HepG2 (cell line): ENCODE data around the gene FEV. TPM values are rescaled to one million over a fixed set of nuclear protein-coding genes. Genes with fewer than 3 reads are reported as not detected.

Experiments used
- ATAC-seq: fragments of 200-7000 bp; cut with Tn5 transposase; 3 replicates; pipeline ENCODE4 v1.9.1; 2020; ENCODE audit warnings: mild to moderate bottlenecking, moderate library complexity
- BruUV-seq: library from RNA; stranded (reverse); fragments of 400-500 nt; replicated peaks from 2 replicates; lab custom pipeline; 2021; lab: Mats Ljungman, UMichigan
- CTCF ChIA-PET: fragments of 300-600 bp; formaldehyde crosslinking; extraction: SDS; loops from one replicate; lab custom pipeline; 2021; ENCODE audit warnings: low total read pairs, inconsistent platforms, low intra/inter-chr PET ratio; lab: Yijun Ruan, JAX
- POLR2A ChIA-PET: fragments of 350-600 bp; sonication (Branson Sonifier 250); formaldehyde crosslinking; loops from one replicate; lab custom pipeline; 2020; ENCODE audit warnings: antibody characterized with exemption, inconsistent platforms; lab: Yijun Ruan, JAX
- DNase-seq: peaks from one replicate; pipeline ENCODE4 v3.0.0-alpha.2; 2015; ENCODE audit warnings: low spot score
- FAIRE-seq: peaks from 3 replicates; lab custom pipeline; 2011; peaks lifted over from hg19 to GRCh38; lab: Jason Lieb, UNC
- H2AFZ ChIP-seq: one replicate; pipeline ENCODE4 v1.6.1; 2011; ENCODE audit warnings: low read length, inconsistent platforms
- H3K27ac ChIP-seq: fragments of 300-600 bp; 3 replicates; pipeline ENCODE4 v1.8.0; 2011; ENCODE audit warnings: mixed run types, mild to moderate bottlenecking, mixed read lengths, low read length, inconsistent platforms; ENCODE audit not compliant: insufficient read depth; ENCODE audit errors: extremely low read length
- H3K27me3 ChIP-seq, 2 experiments: fragments of 200-600 bp in 1 of 2; 2 replicates in 1 of 2; 3 replicates in 1 of 2; pipeline versions ENCODE4 v1.6.0 to v1.8.0; 2011; ENCODE audit warnings: low read length in 2 of 2, mild to moderate bottlenecking in 2 of 2, moderate library complexity in 2 of 2, inconsistent platforms in 1 of 2; ENCODE audit not compliant: insufficient read depth in 2 of 2, control insufficient read depth in 1 of 2
- H3K36me3 ChIP-seq, 2 experiments: fragments of 200-600 bp in 1 of 2; replicated peaks in 1 of 2; 2 replicates in 1 of 2; 3 replicates in 1 of 2; pipeline versions ENCODE4 v1.5.1 to v1.8.0; 2011; ENCODE audit warnings: low read length in 2 of 2, inconsistent platforms in 1 of 2; ENCODE audit not compliant: insufficient read depth in 2 of 2, control insufficient read depth in 1 of 2
- H3K4me1 ChIP-seq: 2 replicates; pipeline ENCODE4 v1.5.1; 2012; ENCODE audit warnings: low read length, inconsistent platforms; ENCODE audit not compliant: insufficient read depth
- H3K4me2 ChIP-seq: 2 replicates; pipeline ENCODE4 v1.6.0; 2011; ENCODE audit warnings: low read depth, low read length, inconsistent platforms
- H3K4me3 ChIP-seq, 3 experiments: fragments of 200-600 bp in 1 of 3; sonication (generic), shearing (Covaris generic) in 1 of 3; replicated peaks in 1 of 3; 2 replicates each; pipeline ENCODE4 v1.5.1; 2011 to 2016; ENCODE audit warnings: low read length in 3 of 3, inconsistent platforms in 2 of 3, low read depth in 2 of 3, mild to moderate bottlenecking in 2 of 3, control low read depth in 1 of 3, mixed read lengths in 1 of 3; ENCODE audit not compliant: insufficient read depth in 1 of 3
- H3K79me2 ChIP-seq: one replicate; pipeline ENCODE4 v1.6.1; 2011; ENCODE audit warnings: low read length, inconsistent platforms; ENCODE audit not compliant: insufficient read depth
- H3K9ac ChIP-seq: 2 replicates; pipeline ENCODE4 v1.6.0; 2011; ENCODE audit warnings: mild to moderate bottlenecking, low read depth, low read length, inconsistent platforms; ENCODE audit not compliant: insufficient read depth
- H3K9me3 ChIP-seq: 2 replicates; pipeline ENCODE4 v1.5.1; 2012; ENCODE audit warnings: mild to moderate bottlenecking, low read length
- H4K20me1 ChIP-seq: 2 replicates; pipeline ENCODE4 v1.6.0; 2011; ENCODE audit warnings: inconsistent platforms, mild to moderate bottlenecking, low read length, moderate library complexity; ENCODE audit not compliant: insufficient read depth
- IKZF4 ChIP-seq: sonication (generic); formaldehyde crosslinking; IDR thresholded peaks from 2 replicates; pipeline ENCODE4 v1.5.1; 2020; ENCODE audit warnings: borderline replicate concordance, mild to moderate bottlenecking, low read depth, missing genetic modification reagents; ENCODE audit errors: not compliant biosample characterization
- MEF2D ChIP-seq: sonication (generic); formaldehyde crosslinking; IDR thresholded peaks from 2 replicates; pipeline ENCODE4 v1.5.1; 2020; ENCODE audit warnings: mild to moderate bottlenecking, missing genetic modification reagents
- RNF2 ChIP-seq: fragments of 450-650 bp; conservative IDR thresholded peaks from 2 replicates; pipeline ENCODE4 v1.6.1; 2016; ENCODE audit warnings: low read depth
- ZNF383 ChIP-seq: sonication (generic); formaldehyde crosslinking; IDR thresholded peaks from 2 replicates; pipeline ENCODE4 v1.4.0; 2020; ENCODE audit warnings: missing genetic modification reagents, mild to moderate bottlenecking, borderline replicate concordance
- ZNF501 ChIP-seq: sonication (generic); formaldehyde crosslinking; IDR thresholded peaks from 2 replicates; pipeline ENCODE4 v1.5.1; 2020; ENCODE audit warnings: mild to moderate bottlenecking, moderate library complexity, missing genetic modification reagents
- ZNF558 ChIP-seq: sonication (generic); formaldehyde crosslinking; IDR thresholded peaks from 2 replicates; pipeline ENCODE4 v1.9.0; 2022; ENCODE audit warnings: mild to moderate bottlenecking, missing genetic modification reagents, borderline replicate concordance
- ZNF564 ChIP-seq: sonication (generic); formaldehyde crosslinking; IDR thresholded peaks from 2 replicates; pipeline ENCODE4 v1.8.1; 2023; ENCODE audit warnings: mild to moderate bottlenecking, missing genetic modification reagents
- WGBS: methylation state at CpG from one replicate; pipeline ENCODE4 v1.1.6; 2017; ENCODE audit warnings: low lambda C conversion rate; 5-methylcytosine and 5-hydroxymethylcytosine counted together
- in situ Hi-C: cut with HindIII; loops from 2 replicates; pipeline ENCODE4 v1.10.0; 2017; ENCODE audit warnings: low pct_unique_long_range_greater_than_20kb; ENCODE audit not compliant: extremely low pct_ligation_motif_present
- intact Hi-C: fragments of 100-400 bp; cut with micrococcal nuclease; formaldehyde crosslinking; loops from one replicate; pipeline ENCODE4 v1.10.0; 2022; ENCODE audit not compliant: unreplicated experiment
- polyA plus RNA-seq, 8 experiments: library from polyadenylated mRNA; depleted of rRNA in 3 of 8; stranded (reverse) in 7 of 8; unstranded in 1 of 8; fragments of >200 nt; fragmentation: Illumina TruSeq in 4 of 8; extraction: Trizol in 4 of 8; gene quantifications; 2 replicates each; pipeline versions ENCODE4 v1.2.1 to v1.2.3, GENCODE V29; 2011 to 2016; ENCODE audit warnings: low read depth in 4 of 8, missing spikeins in 1 of 8, mixed read lengths in 1 of 8; ENCODE audit not compliant: insufficient read depth in 1 of 8
- total RNA-seq, 5 experiments: library from RNA; depleted of rRNA; stranded (reverse); fragments of >200 nt; fragmentation: Illumina TruSeq; extraction: Trizol; gene quantifications; 2 replicates each; pipeline ENCODE4 v1.2.3, GENCODE V29; 2016; ENCODE audit warnings: low read depth in 1 of 5
- TF ChIP-seq, protein P1 (sequence below): sonication (generic); formaldehyde crosslinking; IDR thresholded peaks from 2 replicates; pipeline ENCODE4 v1.4.0; 2020; ENCODE audit warnings: mild to moderate bottlenecking, missing genetic modification reagents
- TF ChIP-seq, protein P2 (sequence below): IDR thresholded peaks from 2 replicates; pipeline ENCODE4 v1.6.1; 2016; ENCODE audit warnings: missing compliant biosample characterization, missing genetic modification reagents, borderline replicate concordance
- TF ChIP-seq, protein P3 (sequence below): sonication (generic); formaldehyde crosslinking; IDR thresholded peaks from 2 replicates; pipeline ENCODE4 v1.5.0; 2020; ENCODE audit warnings: missing genetic modification reagents
- TF ChIP-seq, protein P4 (sequence below): sonication (generic); formaldehyde crosslinking; IDR thresholded peaks from 2 replicates; pipeline ENCODE4 v1.4.0; 2020; ENCODE audit warnings: missing genetic modification reagents
- TF ChIP-seq, protein P5 (sequence below): sonication (generic); formaldehyde crosslinking; IDR thresholded peaks from 2 replicates; pipeline ENCODE4 v1.8.1; 2022; ENCODE audit warnings: mild to moderate bottlenecking, missing genetic modification reagents

The FEV gene
- total and polyA plus RNA-seq, 2 of the 13 experiments (the other 11 are each of a cell fraction or from before 2014, with no cell fraction given): not detected

DNA sequence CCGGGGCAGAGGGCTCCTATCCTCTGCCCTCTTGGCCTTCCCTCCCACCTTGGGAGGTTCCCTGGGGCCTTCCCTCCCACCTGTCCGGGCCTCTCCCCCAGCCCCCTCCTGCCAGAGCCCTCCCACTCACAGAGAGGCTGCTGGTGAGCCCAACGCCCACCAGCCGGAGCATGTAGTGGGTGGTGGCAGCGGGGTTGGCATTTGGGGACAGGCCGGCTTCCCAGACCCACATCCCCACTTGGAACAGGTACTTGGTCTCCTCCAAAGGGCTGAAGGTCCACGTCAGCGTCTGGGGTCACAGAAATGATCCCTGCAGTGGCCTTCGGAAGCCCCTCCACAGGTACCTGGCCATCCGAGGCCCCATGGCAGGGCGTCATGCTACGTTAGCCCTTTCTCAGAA is 37.1 kb upstream of the FEV start:
- H3K4me3 ChIP-seq: no peak overlapping the region
- no peak for ATAC-seq
- POLR2A ChIA-PET: no interaction called here
- no peaks in the 10 kb centered on the region for H3K36me3 ChIP-seq
- H3K27ac ChIP-seq: no peak overlapping the region
- in situ Hi-C loops: no loop called here
- no peak overlapping the region for H3K4me2 ChIP-seq
- no peak overlapping the region for H3K9ac ChIP-seq
- H4K20me1 ChIP-seq: peaks cover 16% of the 10 kb centered on the region; the same call in 1 of the 2 replicates
- BruUV-seq: no TSS peak
- H3K9me3 ChIP-seq: no peaks in the 10 kb centered on the region
- WGBS: 24% methylated on average over 9 of the region's 12 CpGs
- no peak overlapping the region for H2AFZ ChIP-seq
- intact Hi-C loops: no loop called here
- CTCF ChIA-PET: no interaction called here
- DNase-seq: no peak
- TF ChIP-seq MEF2D (no peak), ZNF558 (CRISPR knock-in tag) (no peak), RNF2 (no peak), ZNF501 (CRISPR knock-in tag) (no peak), ZNF383 (CRISPR knock-in tag) (no peak), ZNF564 (CRISPR knock-in tag) (no peak), IKZF4 (CRISPR knock-in tag) (no peak)
- TF ChIP-seq, protein P1, sequence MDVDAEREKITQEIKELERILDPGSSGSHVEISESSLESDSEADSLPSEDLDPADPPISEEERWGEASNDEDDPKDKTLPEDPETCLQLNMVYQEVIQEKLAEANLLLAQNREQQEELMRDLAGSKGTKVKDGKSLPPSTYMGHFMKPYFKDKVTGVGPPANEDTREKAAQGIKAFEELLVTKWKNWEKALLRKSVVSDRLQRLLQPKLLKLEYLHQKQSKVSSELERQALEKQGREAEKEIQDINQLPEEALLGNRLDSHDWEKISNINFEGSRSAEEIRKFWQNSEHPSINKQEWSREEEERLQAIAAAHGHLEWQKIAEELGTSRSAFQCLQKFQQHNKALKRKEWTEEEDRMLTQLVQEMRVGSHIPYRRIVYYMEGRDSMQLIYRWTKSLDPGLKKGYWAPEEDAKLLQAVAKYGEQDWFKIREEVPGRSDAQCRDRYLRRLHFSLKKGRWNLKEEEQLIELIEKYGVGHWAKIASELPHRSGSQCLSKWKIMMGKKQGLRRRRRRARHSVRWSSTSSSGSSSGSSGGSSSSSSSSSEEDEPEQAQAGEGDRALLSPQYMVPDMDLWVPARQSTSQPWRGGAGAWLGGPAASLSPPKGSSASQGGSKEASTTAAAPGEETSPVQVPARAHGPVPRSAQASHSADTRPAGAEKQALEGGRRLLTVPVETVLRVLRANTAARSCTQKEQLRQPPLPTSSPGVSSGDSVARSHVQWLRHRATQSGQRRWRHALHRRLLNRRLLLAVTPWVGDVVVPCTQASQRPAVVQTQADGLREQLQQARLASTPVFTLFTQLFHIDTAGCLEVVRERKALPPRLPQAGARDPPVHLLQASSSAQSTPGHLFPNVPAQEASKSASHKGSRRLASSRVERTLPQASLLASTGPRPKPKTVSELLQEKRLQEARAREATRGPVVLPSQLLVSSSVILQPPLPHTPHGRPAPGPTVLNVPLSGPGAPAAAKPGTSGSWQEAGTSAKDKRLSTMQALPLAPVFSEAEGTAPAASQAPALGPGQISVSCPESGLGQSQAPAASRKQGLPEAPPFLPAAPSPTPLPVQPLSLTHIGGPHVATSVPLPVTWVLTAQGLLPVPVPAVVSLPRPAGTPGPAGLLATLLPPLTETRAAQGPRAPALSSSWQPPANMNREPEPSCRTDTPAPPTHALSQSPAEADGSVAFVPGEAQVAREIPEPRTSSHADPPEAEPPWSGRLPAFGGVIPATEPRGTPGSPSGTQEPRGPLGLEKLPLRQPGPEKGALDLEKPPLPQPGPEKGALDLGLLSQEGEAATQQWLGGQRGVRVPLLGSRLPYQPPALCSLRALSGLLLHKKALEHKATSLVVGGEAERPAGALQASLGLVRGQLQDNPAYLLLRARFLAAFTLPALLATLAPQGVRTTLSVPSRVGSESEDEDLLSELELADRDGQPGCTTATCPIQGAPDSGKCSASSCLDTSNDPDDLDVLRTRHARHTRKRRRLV (CRISPR knock-in tag): no peak
- TF ChIP-seq, protein P2, sequence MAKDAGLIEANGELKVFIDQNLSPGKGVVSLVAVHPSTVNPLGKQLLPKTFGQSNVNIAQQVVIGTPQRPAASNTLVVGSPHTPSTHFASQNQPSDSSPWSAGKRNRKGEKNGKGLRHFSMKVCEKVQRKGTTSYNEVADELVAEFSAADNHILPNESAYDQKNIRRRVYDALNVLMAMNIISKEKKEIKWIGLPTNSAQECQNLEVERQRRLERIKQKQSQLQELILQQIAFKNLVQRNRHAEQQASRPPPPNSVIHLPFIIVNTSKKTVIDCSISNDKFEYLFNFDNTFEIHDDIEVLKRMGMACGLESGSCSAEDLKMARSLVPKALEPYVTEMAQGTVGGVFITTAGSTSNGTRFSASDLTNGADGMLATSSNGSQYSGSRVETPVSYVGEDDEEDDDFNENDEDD: no peak
- TF ChIP-seq, protein P3, sequence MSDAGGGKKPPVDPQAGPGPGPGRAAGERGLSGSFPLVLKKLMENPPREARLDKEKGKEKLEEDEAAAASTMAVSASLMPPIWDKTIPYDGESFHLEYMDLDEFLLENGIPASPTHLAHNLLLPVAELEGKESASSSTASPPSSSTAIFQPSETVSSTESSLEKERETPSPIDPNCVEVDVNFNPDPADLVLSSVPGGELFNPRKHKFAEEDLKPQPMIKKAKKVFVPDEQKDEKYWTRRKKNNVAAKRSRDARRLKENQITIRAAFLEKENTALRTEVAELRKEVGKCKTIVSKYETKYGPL (CRISPR knock-in tag): no peak
- TF ChIP-seq, protein P4, sequence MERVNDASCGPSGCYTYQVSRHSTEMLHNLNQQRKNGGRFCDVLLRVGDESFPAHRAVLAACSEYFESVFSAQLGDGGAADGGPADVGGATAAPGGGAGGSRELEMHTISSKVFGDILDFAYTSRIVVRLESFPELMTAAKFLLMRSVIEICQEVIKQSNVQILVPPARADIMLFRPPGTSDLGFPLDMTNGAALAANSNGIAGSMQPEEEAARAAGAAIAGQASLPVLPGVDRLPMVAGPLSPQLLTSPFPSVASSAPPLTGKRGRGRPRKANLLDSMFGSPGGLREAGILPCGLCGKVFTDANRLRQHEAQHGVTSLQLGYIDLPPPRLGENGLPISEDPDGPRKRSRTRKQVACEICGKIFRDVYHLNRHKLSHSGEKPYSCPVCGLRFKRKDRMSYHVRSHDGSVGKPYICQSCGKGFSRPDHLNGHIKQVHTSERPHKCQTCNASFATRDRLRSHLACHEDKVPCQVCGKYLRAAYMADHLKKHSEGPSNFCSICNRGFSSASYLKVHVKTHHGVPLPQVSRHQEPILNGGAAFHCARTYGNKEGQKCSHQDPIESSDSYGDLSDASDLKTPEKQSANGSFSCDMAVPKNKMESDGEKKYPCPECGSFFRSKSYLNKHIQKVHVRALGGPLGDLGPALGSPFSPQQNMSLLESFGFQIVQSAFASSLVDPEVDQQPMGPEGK: no peak
- TF ChIP-seq, protein P5, sequence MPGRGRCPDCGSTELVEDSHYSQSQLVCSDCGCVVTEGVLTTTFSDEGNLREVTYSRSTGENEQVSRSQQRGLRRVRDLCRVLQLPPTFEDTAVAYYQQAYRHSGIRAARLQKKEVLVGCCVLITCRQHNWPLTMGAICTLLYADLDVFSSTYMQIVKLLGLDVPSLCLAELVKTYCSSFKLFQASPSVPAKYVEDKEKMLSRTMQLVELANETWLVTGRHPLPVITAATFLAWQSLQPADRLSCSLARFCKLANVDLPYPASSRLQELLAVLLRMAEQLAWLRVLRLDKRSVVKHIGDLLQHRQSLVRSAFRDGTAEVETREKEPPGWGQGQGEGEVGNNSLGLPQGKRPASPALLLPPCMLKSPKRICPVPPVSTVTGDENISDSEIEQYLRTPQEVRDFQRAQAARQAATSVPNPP: no peak
- H3K27me3 ChIP-seq: peaks cover 41 to 94% of the 10 kb centered on the region in 2 experiments
- no peaks in the 10 kb centered on the region for H3K79me2 ChIP-seq
- FAIRE-seq: no peak
- no peaks in the 10 kb centered on the region for H3K4me1 ChIP-seq
